Measurements from ENCODE around the gene TMEM115. TPM values are rescaled to one million over a fixed set of nuclear protein-coding genes. Genes with fewer than 3 reads are reported as not detected.

Gene TMEM115
- total RNA-seq, 1 experiment from 2014 or later, result 29.4 TPM

DNA sequence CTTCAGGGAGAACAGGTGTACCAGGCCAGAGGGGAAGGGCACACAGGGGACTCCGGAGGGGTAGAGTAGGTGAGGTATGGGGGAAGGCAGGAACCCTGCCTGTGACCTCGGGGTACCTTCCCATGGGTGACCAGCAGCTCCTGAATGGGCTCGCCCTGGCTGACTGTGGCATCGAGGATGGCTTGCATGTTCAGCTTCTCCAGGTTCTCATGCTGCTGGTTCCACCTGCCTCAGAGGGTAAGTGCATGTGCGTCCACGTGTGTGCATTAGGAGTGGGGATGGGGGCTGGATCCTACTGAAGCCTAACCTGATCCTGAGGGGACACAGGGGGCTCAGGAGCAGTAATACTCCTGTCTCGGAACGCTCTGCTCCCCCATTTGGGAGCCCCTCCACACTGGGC is 14.3 kb downstream of the TMEM115 start:
- H3K36me3 Mint-ChIP-seq (ENCODE audit: insufficient read depth, unreplicated experiment), result peaks cover 7% of the 10 kb centered on the region
- intact Hi-C loops (cut with micrococcal nuclease; ENCODE audit: unreplicated experiment), result loop anchor here (5.0 kb wide), 3 partner anchors 82 to 267 kb away; partner anchors contain the start of gene CISH
- peaks cover 13% of the 10 kb centered on the region for H3K4me1 Mint-ChIP-seq (ENCODE audit: low read depth, unreplicated experiment)
- peaks cover 18% of the 10 kb centered on the region for H3K27me3 Mint-ChIP-seq (ENCODE audit: unreplicated experiment)
- no TSS peak for BruUV-seq (replicated peaks)
- no peak overlapping the region for H3K4me3 Mint-ChIP-seq (ENCODE audit: low read depth, unreplicated experiment)
- no peaks in the 10 kb centered on the region for H3K9me3 Mint-ChIP-seq (ENCODE audit: low read depth, unreplicated experiment)
- no peak overlapping the region for H3K27ac Mint-ChIP-seq (ENCODE audit: unreplicated experiment)
- no peak for DNase-seq
- CTCF ChIA-PET, result interaction anchor here (0.8 kb wide), 1 partner anchor 8 kb away, joined by 3 read pairs; no protein-coding TSS in a partner anchor
- TF ChIP-seq, protein P1, sequence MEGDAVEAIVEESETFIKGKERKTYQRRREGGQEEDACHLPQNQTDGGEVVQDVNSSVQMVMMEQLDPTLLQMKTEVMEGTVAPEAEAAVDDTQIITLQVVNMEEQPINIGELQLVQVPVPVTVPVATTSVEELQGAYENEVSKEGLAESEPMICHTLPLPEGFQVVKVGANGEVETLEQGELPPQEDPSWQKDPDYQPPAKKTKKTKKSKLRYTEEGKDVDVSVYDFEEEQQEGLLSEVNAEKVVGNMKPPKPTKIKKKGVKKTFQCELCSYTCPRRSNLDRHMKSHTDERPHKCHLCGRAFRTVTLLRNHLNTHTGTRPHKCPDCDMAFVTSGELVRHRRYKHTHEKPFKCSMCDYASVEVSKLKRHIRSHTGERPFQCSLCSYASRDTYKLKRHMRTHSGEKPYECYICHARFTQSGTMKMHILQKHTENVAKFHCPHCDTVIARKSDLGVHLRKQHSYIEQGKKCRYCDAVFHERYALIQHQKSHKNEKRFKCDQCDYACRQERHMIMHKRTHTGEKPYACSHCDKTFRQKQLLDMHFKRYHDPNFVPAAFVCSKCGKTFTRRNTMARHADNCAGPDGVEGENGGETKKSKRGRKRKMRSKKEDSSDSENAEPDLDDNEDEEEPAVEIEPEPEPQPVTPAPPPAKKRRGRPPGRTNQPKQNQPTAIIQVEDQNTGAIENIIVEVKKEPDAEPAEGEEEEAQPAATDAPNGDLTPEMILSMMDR (IDR thresholded peaks at IDR 0.05; ENCODE audit: unreplicated experiment), result no peak

DNA sequence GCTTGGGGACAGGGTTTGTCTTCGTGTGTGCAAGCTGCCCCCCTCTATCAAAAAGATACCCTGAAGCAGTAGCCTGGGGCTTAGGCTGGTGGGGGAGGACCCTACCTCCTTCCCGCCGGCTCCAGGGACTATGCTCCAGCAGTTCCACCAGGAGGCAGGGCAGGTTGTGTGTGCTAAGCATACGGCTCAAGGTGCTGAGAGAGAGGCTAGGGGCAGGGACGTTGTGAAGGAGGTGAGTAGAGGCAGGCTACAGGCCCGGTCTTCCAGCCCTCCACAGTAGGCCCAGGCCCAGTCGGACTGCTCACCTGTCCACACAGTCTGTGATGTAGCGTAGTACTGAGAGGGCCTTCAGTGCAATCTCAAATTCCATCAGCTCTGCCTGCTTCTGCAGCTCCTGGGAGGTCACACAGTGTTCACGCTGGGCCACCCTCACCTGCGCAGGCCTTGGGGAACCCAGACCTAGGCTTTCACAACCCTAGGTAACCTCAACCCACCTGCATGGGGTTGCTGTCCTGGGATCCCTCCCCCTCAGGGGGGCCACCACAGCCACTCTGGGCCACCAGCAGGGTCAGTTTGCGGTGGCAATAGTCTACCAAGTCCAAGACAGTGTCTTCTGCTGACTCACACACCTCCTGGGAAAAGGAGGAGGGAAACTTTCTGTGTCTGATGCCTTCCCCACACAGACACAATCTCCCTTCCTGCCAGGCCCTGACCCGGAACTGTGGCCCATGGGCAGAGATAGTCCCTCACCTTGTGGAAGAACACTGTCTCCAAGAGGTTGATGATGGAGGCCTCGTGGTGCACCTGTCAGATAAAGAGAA is 16.3 kb downstream of the TMEM115 start:
- peaks cover 31% of the 10 kb centered on the region for H3K27me3 Mint-ChIP-seq (ENCODE audit: unreplicated experiment)

DNA sequence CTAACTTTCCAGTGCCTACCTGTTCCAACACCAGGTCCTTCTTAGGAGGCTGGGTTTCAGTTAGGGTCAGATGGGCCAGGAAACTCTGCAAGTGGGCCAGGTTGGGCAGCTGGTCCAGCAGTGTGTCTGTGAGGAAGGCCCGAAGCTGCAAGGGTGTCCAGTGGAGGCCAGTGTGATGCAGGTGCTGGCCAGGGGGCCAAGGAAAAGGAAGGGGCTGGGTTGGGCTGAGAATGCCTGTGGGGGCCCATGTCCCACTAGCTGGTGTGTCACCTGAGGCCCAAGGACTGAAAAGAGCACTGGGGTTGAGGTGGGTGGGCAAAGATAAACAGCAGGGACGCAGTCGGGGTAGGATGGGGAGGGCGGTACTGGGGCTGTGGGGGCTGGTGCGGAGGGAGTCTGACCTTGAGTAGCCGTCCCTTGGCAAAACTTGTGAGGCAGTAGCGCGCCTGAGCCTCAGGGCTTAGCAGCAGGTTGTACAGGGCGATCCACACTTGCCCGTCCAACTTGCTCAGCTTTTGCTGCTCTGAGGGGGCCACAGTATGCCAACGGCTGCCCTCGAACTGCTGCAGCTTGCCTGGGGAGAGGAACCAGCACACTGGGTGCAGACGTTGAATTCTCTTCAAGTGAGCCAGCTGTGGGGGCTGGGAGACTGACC is 17.2 kb downstream of the TMEM115 start:
- Mint-ChIP-seq H3K27ac (ENCODE audit: unreplicated experiment) (no peak overlapping the region), H3K9me3 (ENCODE audit: low read depth, unreplicated experiment) (no peaks in the 10 kb centered on the region), H3K4me3 (ENCODE audit: low read depth, unreplicated experiment) (no peak overlapping the region), H3K27me3 (ENCODE audit: unreplicated experiment) (peaks cover 31% of the 10 kb centered on the region), H3K36me3 (ENCODE audit: insufficient read depth, unreplicated experiment) (peaks cover 23% of the 10 kb centered on the region), H3K4me1 (ENCODE audit: low read depth, unreplicated experiment) (peaks cover 20% of the 10 kb centered on the region)
- DNase-seq, result no peak
- CTCF ChIA-PET, result interaction anchor here (0.5 kb wide), 1 partner anchor 151 kb away, joined by 5 read pairs; no protein-coding TSS in a partner anchor
- TF ChIP-seq, protein P1 (IDR thresholded peaks at IDR 0.05; ENCODE audit: unreplicated experiment), result no peak
- intact Hi-C loops (cut with micrococcal nuclease; ENCODE audit: unreplicated experiment), result no loop called here
- no TSS peak for BruUV-seq (replicated peaks)

More for the DNA sequence above, 16.3 kb downstream of the TMEM115 start:
- Mint-ChIP-seq H3K27ac (ENCODE audit: unreplicated experiment) (no peak overlapping the region), H3K4me3 (ENCODE audit: low read depth, unreplicated experiment) (no peak overlapping the region), H3K4me1 (ENCODE audit: low read depth, unreplicated experiment) (peaks cover 20% of the 10 kb centered on the region), H3K36me3 (ENCODE audit: insufficient read depth, unreplicated experiment) (peaks cover 17% of the 10 kb centered on the region), H3K9me3 (ENCODE audit: low read depth, unreplicated experiment) (no peaks in the 10 kb centered on the region)
- intact Hi-C loops (cut with micrococcal nuclease; ENCODE audit: unreplicated experiment), result no loop called here
- TF ChIP-seq, protein P1 (IDR thresholded peaks at IDR 0.05; ENCODE audit: unreplicated experiment), result no peak
- CTCF ChIA-PET, result no interaction called here
- DNase-seq, result no peak
- BruUV-seq (replicated peaks), result no TSS peak

DNA sequence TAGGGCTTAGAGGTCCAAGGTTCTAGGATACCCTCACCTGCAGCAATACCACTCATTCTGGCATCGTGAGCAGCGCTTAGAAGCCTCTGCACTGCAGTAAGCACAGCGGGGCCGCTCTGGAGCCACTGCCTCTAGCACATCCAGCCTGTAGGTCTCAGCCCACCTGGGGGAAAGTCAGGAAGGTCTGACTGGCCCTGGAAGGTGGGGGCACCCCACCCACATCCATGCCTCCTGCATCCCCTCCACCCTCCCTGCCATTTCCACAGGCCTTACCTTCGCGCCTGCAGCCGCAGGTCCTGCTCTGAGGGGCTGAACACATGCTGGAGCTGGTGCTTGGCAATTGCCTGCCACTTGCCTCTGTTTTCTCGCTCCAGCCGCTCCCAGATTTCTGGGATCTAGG is 17.8 kb downstream of the TMEM115 start:
- TF ChIP-seq, protein P1 (IDR thresholded peaks at IDR 0.05; ENCODE audit: unreplicated experiment), result no peak
- peaks cover 20% of the 10 kb centered on the region for H3K4me1 Mint-ChIP-seq (ENCODE audit: low read depth, unreplicated experiment)
- intact Hi-C loops (cut with micrococcal nuclease; ENCODE audit: unreplicated experiment), result no loop called here
- no peaks in the 10 kb centered on the region for H3K9me3 Mint-ChIP-seq (ENCODE audit: low read depth, unreplicated experiment)
- H3K36me3 Mint-ChIP-seq (ENCODE audit: insufficient read depth, unreplicated experiment), result peaks cover 29% of the 10 kb centered on the region
- BruUV-seq (replicated peaks), result no TSS peak
- peaks cover 31% of the 10 kb centered on the region for H3K27me3 Mint-ChIP-seq (ENCODE audit: unreplicated experiment)
- no peak overlapping the region for H3K4me3 Mint-ChIP-seq (ENCODE audit: low read depth, unreplicated experiment)
- no peak overlapping the region for H3K27ac Mint-ChIP-seq (ENCODE audit: unreplicated experiment)
- CTCF ChIA-PET, result interaction anchor here (0.6 kb wide), 1 partner anchor 60 kb away, joined by 5 read pairs; no protein-coding TSS in a partner anchor
- DNase-seq, result no peak
